ENCODE results near the gene CMYA5.

Gene CMYA5

GRCh38 chr5:79844571-79844970, 154.9 kb downstream of the CMYA5 start:
- Histone ChIP-seq H3K4me3 (ENCODE audit: insufficient read depth, low read length, poor library complexity, severe bottlenecking) (no peak overlapping the region), H3F3A (ENCODE audit: insufficient read depth) (no peaks in the 10 kb centered on the region), H3K36me3 (ENCODE audit: low read length) (no peaks in the 10 kb centered on the region), H3K27me3 (ENCODE audit: low read length) (no peaks in the 10 kb centered on the region), H3K79me2 (ENCODE audit: insufficient read depth, low read length) (no peaks in the 10 kb centered on the region), H3K27ac (ENCODE audit: low read depth, low read length) (no peak overlapping the region), H3K9ac (ENCODE audit: low read length) (no peak overlapping the region), H3K9me2 (replicated peaks; ENCODE audit: insufficient read depth, low read length) (no peaks in the 10 kb centered on the region), H3K9me3 (ENCODE audit: insufficient read depth, low read length) (no peaks in the 10 kb centered on the region), H4K20me1 (ENCODE audit: low read depth, low read length) (no peaks in the 10 kb centered on the region), H2AFZ (ENCODE audit: low read depth, low read length, severe bottlenecking) (no peak overlapping the region), H3K4me2 (ENCODE audit: low read depth, low read length, poor library complexity, severe bottlenecking) (no peak overlapping the region)
- TF ChIP-seq EZH2phosphoT487 (conservative IDR thresholded peaks at IDR 0.05; ENCODE audit: low read length), result no peak
- TF ChIP-seq, protein P1, sequence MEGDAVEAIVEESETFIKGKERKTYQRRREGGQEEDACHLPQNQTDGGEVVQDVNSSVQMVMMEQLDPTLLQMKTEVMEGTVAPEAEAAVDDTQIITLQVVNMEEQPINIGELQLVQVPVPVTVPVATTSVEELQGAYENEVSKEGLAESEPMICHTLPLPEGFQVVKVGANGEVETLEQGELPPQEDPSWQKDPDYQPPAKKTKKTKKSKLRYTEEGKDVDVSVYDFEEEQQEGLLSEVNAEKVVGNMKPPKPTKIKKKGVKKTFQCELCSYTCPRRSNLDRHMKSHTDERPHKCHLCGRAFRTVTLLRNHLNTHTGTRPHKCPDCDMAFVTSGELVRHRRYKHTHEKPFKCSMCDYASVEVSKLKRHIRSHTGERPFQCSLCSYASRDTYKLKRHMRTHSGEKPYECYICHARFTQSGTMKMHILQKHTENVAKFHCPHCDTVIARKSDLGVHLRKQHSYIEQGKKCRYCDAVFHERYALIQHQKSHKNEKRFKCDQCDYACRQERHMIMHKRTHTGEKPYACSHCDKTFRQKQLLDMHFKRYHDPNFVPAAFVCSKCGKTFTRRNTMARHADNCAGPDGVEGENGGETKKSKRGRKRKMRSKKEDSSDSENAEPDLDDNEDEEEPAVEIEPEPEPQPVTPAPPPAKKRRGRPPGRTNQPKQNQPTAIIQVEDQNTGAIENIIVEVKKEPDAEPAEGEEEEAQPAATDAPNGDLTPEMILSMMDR (IDR thresholded peaks at IDR 0.05; ENCODE audit: insufficient read depth, low read length, poor library complexity, severe bottlenecking), result no peak

DNA sequence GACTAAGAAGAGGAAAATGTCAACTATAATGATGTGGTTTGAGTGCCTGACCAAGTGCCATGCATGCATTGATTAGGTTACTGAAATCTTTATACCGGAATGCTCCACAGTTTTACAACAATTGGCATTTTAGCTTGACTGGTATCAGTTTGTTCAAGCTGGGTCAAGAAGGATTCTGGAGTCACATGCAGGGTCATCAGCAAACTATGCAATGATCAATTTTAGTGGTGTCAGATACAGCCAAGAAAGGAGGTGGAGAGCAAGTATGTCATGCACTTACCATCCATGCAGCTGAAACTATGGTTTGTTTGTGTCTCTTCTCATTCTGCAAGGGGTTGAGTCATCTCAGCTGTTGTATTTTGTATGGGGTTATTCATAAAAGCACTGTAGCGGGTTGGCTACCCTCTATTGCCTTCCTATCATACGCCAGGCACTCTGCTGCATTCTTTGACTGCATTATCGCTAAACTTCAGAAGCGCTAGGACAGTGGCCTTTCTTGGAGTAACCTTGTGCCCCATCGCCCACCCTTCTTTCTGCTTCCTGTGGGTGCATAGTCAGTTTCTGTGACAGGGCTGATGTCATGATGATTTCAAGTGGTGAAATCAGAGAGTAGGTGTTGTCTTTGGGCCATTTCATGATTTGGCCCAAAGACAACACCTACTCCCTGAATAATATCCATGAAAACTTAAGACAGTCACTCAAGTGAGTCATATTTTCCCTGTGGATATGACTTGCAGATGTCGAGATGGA, 156.0 kb downstream of the CMYA5 start:
- TF ChIP-seq, protein P1 (IDR thresholded peaks at IDR 0.05; ENCODE audit: insufficient read depth, low read length, poor library complexity, severe bottlenecking), result no peak
- no peak for TF ChIP-seq EZH2phosphoT487 (conservative IDR thresholded peaks at IDR 0.05; ENCODE audit: low read length)
- Histone ChIP-seq H3F3A (ENCODE audit: insufficient read depth) (no peaks in the 10 kb centered on the region), H2AFZ (ENCODE audit: low read depth, low read length, severe bottlenecking) (no peak overlapping the region)

DNA sequence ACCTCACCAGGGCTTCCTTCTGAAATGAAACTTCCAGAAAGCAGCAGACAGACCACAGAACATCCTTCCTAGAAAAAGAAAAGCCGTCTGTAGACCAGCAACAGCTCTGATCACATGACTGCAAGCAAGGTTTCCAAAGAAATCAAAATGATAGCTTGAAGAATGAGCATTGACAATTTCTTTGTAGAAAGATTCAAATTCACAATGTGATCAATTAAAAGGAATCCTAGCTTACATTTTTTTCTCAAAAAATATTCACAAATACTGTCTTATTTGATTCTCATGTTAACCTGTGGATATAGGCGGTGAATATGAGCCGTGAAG, 156.5 kb downstream of the CMYA5 start:
- Histone ChIP-seq H3K9me3 (ENCODE audit: insufficient read depth, low read length) (no peaks in the 10 kb centered on the region), H3K36me3 (ENCODE audit: low read length) (no peaks in the 10 kb centered on the region), H3K9me2 (replicated peaks; ENCODE audit: insufficient read depth, low read length) (no peaks in the 10 kb centered on the region), H3K27me3 (ENCODE audit: low read length) (no peaks in the 10 kb centered on the region), H3K4me3 (ENCODE audit: insufficient read depth, low read length, poor library complexity, severe bottlenecking) (no peak overlapping the region), H3K27ac (ENCODE audit: low read depth, low read length) (no peak overlapping the region), H3K79me2 (ENCODE audit: insufficient read depth, low read length) (no peaks in the 10 kb centered on the region), H3F3A (ENCODE audit: insufficient read depth) (no peaks in the 10 kb centered on the region), H3K4me2 (ENCODE audit: low read depth, low read length, poor library complexity, severe bottlenecking) (no peak overlapping the region), H3K9ac (ENCODE audit: low read length) (no peak overlapping the region), H4K20me1 (ENCODE audit: low read depth, low read length) (no peaks in the 10 kb centered on the region), H2AFZ (ENCODE audit: low read depth, low read length, severe bottlenecking) (no peak overlapping the region)
- TF ChIP-seq, protein P1 (IDR thresholded peaks at IDR 0.05; ENCODE audit: insufficient read depth, low read length, poor library complexity, severe bottlenecking), result no peak
- no peak for TF ChIP-seq EZH2phosphoT487 (conservative IDR thresholded peaks at IDR 0.05; ENCODE audit: low read length)

More for the DNA sequence above, 156.0 kb downstream of the CMYA5 start:
- no peaks in the 10 kb centered on the region for H4K20me1 ChIP-seq (ENCODE audit: low read depth, low read length)
- H3K4me3 ChIP-seq (ENCODE audit: insufficient read depth, low read length, poor library complexity, severe bottlenecking), result no peak overlapping the region
- no peaks in the 10 kb centered on the region for H3K27me3 ChIP-seq (ENCODE audit: low read length)
- H3K27ac ChIP-seq (ENCODE audit: low read depth, low read length), result no peak overlapping the region
- H3K9me2 ChIP-seq (replicated peaks; ENCODE audit: insufficient read depth, low read length), result no peaks in the 10 kb centered on the region
- H3K9me3 ChIP-seq (ENCODE audit: insufficient read depth, low read length), result no peaks in the 10 kb centered on the region
- H3K79me2 ChIP-seq (ENCODE audit: insufficient read depth, low read length), result no peaks in the 10 kb centered on the region
- no peaks in the 10 kb centered on the region for H3K36me3 ChIP-seq (ENCODE audit: low read length)
- no peak overlapping the region for H3K4me2 ChIP-seq (ENCODE audit: low read depth, low read length, poor library complexity, severe bottlenecking)
- H3K9ac ChIP-seq (ENCODE audit: low read length), result no peak overlapping the region

Data from SU-DHL-6 (cell line).